ENCODE results near the gene USHBP1. TPM values are rescaled to one million over a fixed set of nuclear protein-coding genes. Genes with fewer than 3 reads are reported as not detected.
"Not testable (repeated sequence)": the region's sequence is repeated elsewhere in the genome, so short reads cannot be mapped to it uniquely, and the experiment has no call there.

The USHBP1 gene
- total and polyA plus RNA-seq, 2 experiments from 2014 or later: not detected

- Histone ChIP-seq H3K79me2 (ENCODE audit: insufficient read depth) (no peaks in the 10 kb centered on the region), H3K36me3 (ENCODE audit: low read depth) (no peaks in the 10 kb centered on the region), H4K20me1 (ENCODE audit: insufficient read depth) (no peaks in the 10 kb centered on the region), H3K9me2 (ENCODE audit: insufficient read depth) (no peaks in the 10 kb centered on the region), H3F3A (ENCODE audit: insufficient read depth) (peaks cover 6% of the 10 kb centered on the region; the same call in 1 of the 2 replicates), H3K4me2 (ENCODE audit: unreplicated experiment) (no peak overlapping the region), H3K4me3 (no peak overlapping the region), H2AFZ (no peak overlapping the region), H3K27me3 (replicated peaks; ENCODE audit: insufficient read depth) (no peaks in the 10 kb centered on the region), H3K9me3 (ENCODE audit: low read depth) (no peaks in the 10 kb centered on the region), H3K27ac (no peak overlapping the region), H3K4me1 (ENCODE audit: insufficient read depth) (no peaks in the 10 kb centered on the region), H3K9ac (no peak overlapping the region)
- TF ChIP-seq EZH2 (IDR thresholded peaks at IDR 0.05; ENCODE audit: insufficient read depth, poor library complexity, severe bottlenecking) (no peak), EZH2phosphoT487 (IDR thresholded peaks at IDR 0.05; ENCODE audit: insufficient read depth, low read depth) (no peak)
- in situ Hi-C loops (cut with MboI): no loop called here
- WGBS, 2 experiments (ENCODE audit: low coverage in 1 of 2, low lambda C conversion rate in 2 of 2, missing lambda C conversion rate in 2 of 2): 77 to 80% methylated on average over 4 of the region's 4 CpGs
- DNase-seq: peak; percentile 53
Measured at GRCh38 chr19:17296273-17296672, 31.7 kb upstream of the USHBP1 start.

GRCh38 chr19:17295551-17295950 is 31.0 kb upstream of the USHBP1 start:
- H3K36me3 ChIP-seq (ENCODE audit: low read depth); H3K4me2 ChIP-seq (ENCODE audit: unreplicated experiment); DNase-seq; H3K27ac ChIP-seq; H3K9me3 ChIP-seq (ENCODE audit: low read depth); H3K79me2 ChIP-seq (ENCODE audit: insufficient read depth); in situ Hi-C loops (cut with MboI); H3K4me1 ChIP-seq (ENCODE audit: insufficient read depth); H3K9me2 ChIP-seq (ENCODE audit: insufficient read depth); H4K20me1 ChIP-seq (ENCODE audit: insufficient read depth); H3K4me3 ChIP-seq; H2AFZ ChIP-seq; H3F3A ChIP-seq (ENCODE audit: insufficient read depth); H3K27me3 ChIP-seq (replicated peaks; ENCODE audit: insufficient read depth); H3K9ac ChIP-seq: not testable (repeated sequence)
- WGBS, 2 experiments (ENCODE audit: low coverage in 1 of 2, low lambda C conversion rate in 2 of 2, missing lambda C conversion rate in 2 of 2): 97 to 99% methylated on average over 6 of the region's 6 CpGs

- Histone ChIP-seq H3K27me3 (replicated peaks; ENCODE audit: insufficient read depth) (no peaks in the 10 kb centered on the region), H3K9ac (no peak overlapping the region), H3K9me3 (ENCODE audit: low read depth) (no peaks in the 10 kb centered on the region), H3K9me2 (ENCODE audit: insufficient read depth) (no peaks in the 10 kb centered on the region), H4K20me1 (ENCODE audit: insufficient read depth) (no peaks in the 10 kb centered on the region), H3K79me2 (ENCODE audit: insufficient read depth) (no peaks in the 10 kb centered on the region), H2AFZ (no peak overlapping the region), H3K36me3 (ENCODE audit: low read depth) (no peaks in the 10 kb centered on the region), H3K4me1 (ENCODE audit: insufficient read depth) (no peaks in the 10 kb centered on the region), H3K4me3 (no peak overlapping the region), H3K27ac (no peak overlapping the region), H3K4me2 (ENCODE audit: unreplicated experiment) (no peak overlapping the region), H3F3A (ENCODE audit: insufficient read depth) (peaks cover 6% of the 10 kb centered on the region; the same call in 1 of the 2 replicates)
- WGBS, 2 experiments (ENCODE audit: low coverage in 1 of 2, low lambda C conversion rate in 2 of 2, missing lambda C conversion rate in 2 of 2): 77 to 94% methylated on average over 33 to 48 of the region's 48 CpGs
- in situ Hi-C loops (cut with MboI): no loop called here
- DNase-seq: peak; percentile 49
- TF ChIP-seq EZH2 (IDR thresholded peaks at IDR 0.05; ENCODE audit: insufficient read depth, poor library complexity, severe bottlenecking): no peak
- TF ChIP-seq EZH2phosphoT487 (IDR thresholded peaks at IDR 0.05; ENCODE audit: insufficient read depth, low read depth): no peak
Measured at GRCh38 chr19:17294051-17294891, 29.7 kb upstream of the USHBP1 start.

DNA sequence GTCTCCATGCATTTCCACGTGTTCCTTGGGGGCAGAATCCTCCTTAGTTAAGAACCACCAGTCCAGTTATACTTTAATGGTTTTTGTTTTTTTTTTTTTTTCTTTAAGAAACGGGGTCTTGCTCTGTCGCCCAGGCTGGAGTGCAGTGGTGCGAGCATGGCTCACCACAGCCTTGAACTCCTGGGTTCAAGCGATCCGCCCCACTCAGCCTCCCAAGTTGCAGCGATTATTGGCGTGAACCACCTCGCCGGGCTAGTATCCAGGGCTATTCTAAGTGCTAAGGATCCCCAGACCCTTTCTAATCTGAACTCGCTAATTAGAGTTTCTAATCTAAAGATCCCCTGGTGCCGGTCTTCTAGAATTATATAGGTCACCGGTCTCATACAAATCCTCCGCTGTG is 29.1 kb upstream of the USHBP1 start:
- no peak for DNase-seq
- H3K9me3 ChIP-seq (ENCODE audit: low read depth): no peaks in the 10 kb centered on the region
- peaks cover 6% of the 10 kb centered on the region; the same call in 1 of the 2 replicates for H3F3A ChIP-seq (ENCODE audit: insufficient read depth)
- no peak overlapping the region for H3K9ac ChIP-seq
- no peaks in the 10 kb centered on the region for H3K4me1 ChIP-seq (ENCODE audit: insufficient read depth)
- in situ Hi-C loops (cut with MboI): no loop called here
- H4K20me1 ChIP-seq (ENCODE audit: insufficient read depth): no peaks in the 10 kb centered on the region
- no peak for TF ChIP-seq EZH2 (IDR thresholded peaks at IDR 0.05; ENCODE audit: insufficient read depth, poor library complexity, severe bottlenecking)
- no peak for TF ChIP-seq EZH2phosphoT487 (IDR thresholded peaks at IDR 0.05; ENCODE audit: insufficient read depth, low read depth)
- H3K9me2 ChIP-seq (ENCODE audit: insufficient read depth): no peaks in the 10 kb centered on the region
- no peaks in the 10 kb centered on the region for H3K27me3 ChIP-seq (replicated peaks; ENCODE audit: insufficient read depth)
- no peak overlapping the region for H3K4me2 ChIP-seq (ENCODE audit: unreplicated experiment)
- 92 to 93% methylated on average over 13 to 14 of the region's 14 CpGs for WGBS, 2 experiments (ENCODE audit: low coverage in 1 of 2, low lambda C conversion rate in 2 of 2, missing lambda C conversion rate in 2 of 2)
- no peak overlapping the region for H3K27ac ChIP-seq
- H2AFZ ChIP-seq: no peak overlapping the region
- H3K4me3 ChIP-seq: no peak overlapping the region
- H3K79me2 ChIP-seq (ENCODE audit: insufficient read depth): no peaks in the 10 kb centered on the region
- no peaks in the 10 kb centered on the region for H3K36me3 ChIP-seq (ENCODE audit: low read depth)
